ENCODE results near the gene RAB11FIP4.

RAB11FIP4 gene

DNA sequence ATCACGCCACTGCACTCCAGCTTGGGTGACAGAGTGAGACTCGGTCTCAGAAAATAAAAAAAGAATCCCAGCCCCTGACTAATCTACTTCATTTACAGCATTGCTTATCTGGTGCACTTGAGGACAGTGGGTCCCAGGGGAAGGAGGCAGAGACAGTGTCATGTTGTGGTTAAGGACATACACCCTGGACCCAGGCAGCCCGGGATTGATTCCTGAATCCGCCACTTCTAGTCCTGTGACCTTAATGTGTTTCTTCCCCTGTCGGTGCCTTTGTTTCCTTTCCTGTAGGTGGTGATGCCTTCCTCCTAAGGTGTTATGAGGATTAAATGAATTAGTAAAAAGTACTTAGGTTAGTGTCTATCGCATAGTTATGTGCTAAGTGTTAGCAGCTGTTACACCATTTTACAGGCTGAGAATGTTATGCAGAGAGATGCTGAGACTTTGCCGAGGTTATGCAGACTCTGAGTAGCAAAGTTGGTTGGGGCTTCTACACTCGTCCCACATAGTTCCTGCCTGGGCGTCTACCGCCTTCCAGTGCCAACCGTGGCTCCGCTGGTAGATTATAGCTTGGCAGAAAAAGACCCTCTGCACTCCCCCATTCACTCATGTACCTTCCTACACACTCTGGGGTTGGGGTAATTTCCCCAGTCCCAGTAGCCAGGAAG is 74.8 kb downstream of the RAB11FIP4 start:
- no peak for DNase-seq

DNA sequence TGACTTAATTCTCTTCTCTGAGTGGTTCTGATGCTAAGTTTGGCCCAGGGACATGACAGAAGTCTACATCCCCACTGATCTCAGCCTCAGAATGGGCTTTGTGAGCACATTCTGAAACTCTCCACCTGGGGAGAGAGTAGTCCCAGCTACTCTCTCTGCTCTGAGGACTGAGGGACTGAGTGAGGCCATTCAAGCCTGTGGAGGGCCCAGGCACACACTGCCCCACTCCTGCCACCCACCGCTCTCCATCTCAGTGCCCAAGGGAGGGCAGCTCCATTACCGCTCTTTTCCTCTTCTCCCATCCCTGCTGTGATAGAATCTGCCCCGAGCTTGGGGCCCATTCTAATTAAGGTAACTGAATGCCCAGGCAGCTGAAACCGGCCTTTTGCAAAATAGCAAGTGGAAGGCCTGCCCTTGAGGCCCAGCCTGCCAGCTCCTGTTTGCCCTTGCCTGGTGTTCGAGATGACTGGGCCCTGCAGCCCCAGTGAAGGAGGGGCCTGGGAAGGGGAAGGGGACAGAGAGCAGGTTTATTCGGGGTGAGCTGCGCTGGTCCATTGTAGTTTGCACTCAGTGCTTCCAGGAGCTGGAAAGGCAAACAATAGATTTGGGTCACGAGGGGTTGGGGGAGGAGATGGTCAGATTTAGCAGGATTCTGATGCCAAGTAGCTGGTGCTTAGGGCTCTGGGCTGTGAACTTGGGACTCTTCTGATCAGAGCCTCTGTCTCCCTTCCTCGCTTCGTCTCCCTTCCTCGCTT is 76.2 kb downstream of the RAB11FIP4 start:
- DNase-seq: no peak

DNA sequence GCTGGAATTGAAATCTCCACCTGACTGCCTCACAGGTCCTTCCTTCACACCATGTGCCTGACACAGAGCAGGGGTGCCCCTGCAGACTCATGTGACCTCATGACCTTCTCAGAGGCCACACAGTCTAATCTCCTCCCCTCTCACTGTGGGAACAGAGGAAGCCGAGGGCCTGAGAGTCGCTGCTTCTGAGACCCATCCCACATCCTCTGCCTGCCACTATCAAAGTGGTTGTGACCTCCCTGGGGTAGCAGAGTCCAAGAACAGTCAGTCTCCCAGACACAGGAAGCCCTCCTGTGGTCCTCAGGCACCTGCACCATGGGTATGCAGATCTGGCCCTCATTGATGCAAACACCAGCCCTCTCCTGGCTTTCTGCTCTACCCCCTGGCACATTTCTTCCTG is 78.5 kb downstream of the RAB11FIP4 start:
- no peak for DNase-seq

DNA sequence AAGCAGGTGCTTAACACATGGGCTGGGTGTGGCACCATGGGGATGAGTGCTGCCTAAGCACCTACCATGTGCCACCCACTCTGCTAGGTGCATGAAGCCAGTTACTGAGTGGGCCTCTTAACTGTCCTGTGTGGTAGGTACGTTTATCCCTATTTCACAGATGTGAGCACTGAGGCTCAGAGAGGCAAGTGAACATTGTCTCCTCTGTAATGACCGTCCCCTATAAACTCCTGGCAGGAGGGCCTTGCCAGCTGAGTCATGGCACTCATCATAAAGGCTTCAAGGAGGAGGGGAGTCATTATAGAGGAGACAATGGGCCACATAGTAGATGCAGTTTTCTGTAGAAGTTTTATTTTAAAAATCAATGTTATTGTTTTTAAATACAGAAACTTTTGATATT is 79.1 kb downstream of the RAB11FIP4 start:
- no peak for DNase-seq

DNA sequence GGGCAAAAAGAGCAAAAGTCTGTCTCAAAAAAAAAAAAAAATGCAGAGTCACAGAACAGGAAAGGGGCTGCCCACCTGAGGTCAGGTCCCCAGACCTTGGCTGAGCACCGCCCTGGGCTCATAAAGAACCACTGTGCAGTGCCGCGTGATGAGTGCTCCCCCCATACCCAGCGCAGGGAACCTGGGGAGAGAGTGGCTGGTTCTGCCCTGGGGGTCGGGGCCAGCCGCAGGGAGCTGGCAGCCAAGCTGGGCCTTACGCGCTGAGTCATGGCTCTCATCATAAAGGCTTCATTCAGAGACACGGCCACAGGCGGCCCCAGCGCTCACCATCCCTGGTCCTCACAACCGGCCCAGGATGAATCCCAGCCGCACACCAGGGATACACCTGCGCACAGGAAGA is 80.7 kb downstream of the RAB11FIP4 start:
- DNase-seq: no peak

DNA sequence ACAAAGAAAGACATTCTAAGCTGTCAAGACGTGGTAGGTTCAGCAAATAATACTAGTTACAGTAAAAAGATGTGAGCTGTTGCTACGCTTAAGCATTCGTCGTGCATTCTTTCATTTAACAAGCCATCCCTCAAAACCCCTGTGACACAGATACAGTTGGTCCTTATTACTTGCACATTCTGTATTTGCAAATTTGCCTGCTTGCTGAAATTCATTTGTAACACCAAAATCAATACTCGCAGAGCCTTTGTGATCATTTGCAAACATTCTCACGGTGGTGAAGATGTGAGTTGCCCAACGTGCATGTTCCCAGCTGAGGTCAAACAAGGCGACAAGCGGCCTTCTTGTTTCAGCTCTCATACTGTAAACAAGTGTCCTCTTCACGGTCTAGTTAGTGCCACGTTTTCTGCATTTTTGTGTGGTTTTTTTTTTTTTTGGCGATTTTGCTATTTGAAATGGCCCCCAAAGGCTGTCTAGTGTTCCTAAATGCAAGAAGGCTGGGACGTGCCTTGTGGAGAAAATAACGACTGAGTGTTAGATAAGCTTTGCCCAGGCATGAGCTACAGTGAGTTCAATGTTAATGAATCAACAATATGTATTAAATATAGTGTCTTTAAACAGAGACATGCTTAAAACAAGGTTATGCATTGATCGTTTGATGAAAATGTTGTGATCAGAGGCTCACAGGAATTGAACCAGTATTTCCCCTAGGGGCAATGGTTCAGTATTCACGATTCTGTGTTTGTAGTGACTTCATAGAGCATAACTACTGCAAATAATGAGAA is 84.1 kb downstream of the RAB11FIP4 start:
- DNase-seq: no peak

DNA sequence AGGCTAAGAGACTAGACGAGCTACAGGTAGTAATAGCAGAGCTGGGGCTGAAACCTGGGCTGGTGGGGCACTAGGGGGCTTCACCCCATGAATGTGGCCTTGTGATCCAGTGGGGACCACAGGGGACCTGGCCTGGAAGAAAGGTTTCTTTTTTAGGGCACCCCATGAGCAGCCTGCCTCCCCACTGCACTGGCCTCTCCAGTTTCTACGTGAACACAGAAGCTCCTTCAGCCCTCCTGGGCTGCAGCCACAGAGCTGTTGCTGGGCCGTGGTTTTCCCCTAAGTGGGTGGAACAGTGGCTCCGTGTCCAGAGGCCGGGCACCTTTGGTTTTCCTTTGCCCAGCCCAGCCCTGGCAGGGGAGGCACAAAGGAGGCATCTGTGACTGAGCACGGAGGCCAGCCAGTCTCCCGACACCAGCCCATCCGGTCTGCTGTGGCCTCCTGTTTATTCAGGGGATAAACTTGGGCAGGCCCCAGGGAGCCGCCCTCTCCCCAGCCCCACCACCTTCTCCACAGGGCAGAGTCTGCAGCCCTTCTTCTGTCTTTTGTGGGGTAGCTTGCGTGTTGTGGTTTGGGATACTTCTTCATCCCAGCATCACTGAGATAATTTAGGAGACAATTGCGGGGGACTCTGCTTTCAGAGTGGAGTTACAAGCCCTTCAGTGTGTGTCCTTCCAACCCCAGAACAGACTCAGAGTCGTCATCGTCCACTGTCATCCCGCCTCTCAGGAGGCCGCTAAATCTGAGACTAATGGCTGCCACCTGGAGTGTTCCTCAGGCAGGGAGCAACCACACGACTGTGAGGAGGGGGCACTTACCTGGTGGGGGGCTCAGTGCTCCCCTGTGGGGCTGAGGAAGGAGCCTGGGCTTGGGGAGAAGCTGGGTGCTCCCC is 85.3 kb downstream of the RAB11FIP4 start:
- no peak for DNase-seq

DNA sequence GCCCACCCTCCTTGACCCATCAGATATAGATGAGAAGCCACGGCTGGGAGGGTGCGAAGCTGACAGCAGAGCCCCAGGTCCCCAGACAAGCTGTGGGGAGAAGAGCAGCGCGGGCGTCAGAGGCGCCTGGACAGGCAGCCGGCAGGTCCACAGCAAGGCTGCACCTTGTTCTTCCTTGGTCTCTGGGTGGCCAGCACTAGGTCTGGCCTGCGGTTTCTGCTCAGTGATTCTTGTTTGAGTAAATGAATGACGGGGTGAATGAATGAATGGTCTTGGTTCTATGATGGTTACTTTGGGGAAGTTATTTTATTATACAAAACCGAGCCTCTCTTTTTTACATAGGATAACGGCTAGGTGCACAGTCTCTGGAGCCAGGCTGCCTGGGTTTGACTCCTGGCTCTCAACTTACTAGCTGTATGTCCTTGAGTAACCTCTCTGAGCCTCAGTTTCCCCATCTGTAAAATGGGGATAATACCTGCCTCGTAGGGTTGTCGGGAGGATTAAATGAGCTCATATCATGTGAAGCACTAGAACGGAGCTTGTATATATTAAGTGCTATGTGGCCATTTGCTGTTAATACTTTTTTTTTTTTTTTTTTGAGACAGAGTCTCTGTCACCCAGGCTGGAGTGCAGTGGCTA is 86.1 kb downstream of the RAB11FIP4 start:
- DNase-seq: no peak

DNA sequence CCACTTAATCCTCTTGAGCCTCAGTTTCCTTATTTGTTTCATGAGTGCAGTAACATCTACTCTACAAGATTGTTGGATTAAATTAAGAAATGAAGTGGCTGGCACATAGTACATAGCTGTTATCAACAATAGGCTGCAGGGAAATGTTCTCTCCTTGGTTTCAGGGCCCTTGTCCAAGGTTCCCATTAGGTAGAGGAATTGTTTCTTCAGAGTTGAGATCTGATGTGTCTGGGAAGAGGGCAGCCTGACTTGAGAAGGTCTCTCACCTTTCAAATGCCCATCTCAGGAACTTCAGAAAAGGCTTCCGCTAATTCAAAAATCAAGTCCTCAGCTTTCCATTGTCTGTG is 87.6 kb downstream of the RAB11FIP4 start:
- no peak for DNase-seq

DNA sequence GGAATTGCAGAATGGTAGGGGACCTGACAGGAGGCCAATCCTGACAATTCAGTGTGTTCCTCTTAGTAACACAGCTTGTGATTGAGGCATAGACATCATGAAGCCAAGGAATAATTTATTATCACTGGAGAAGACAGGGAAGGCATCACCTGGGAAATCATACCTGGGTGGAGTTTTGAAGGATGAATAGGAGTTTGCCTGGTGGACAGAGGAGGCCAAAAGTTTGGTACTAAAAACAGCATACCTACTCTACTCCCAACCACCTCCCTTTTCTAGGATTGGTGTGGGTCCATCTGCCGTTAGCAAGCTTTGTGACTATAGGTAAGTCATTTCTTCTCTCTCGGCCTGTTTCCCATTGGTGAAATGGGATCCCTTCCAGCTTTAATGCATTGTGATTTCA is 88.0 kb downstream of the RAB11FIP4 start:
- no peak for DNase-seq

DNA sequence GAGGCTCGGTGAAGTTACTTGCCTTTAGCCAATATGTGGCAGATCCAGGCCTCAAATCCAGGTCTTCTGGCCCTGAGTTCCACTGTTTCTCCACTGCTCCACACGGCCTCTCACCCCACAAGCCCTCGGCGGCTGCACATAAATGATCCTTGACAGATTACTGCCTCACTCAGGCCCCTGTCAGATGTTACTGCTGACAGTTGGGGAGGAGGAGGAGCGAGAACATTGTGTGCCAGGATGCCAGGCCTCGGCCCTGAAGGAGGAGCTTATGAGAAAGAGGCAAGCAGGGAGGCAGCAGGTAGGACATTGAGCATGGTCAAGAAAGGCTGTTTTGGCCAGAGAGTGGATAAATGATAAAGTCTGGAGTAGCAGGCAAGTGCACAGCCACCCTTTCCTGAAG is 88.6 kb downstream of the RAB11FIP4 start:
- no peak for DNase-seq

DNA sequence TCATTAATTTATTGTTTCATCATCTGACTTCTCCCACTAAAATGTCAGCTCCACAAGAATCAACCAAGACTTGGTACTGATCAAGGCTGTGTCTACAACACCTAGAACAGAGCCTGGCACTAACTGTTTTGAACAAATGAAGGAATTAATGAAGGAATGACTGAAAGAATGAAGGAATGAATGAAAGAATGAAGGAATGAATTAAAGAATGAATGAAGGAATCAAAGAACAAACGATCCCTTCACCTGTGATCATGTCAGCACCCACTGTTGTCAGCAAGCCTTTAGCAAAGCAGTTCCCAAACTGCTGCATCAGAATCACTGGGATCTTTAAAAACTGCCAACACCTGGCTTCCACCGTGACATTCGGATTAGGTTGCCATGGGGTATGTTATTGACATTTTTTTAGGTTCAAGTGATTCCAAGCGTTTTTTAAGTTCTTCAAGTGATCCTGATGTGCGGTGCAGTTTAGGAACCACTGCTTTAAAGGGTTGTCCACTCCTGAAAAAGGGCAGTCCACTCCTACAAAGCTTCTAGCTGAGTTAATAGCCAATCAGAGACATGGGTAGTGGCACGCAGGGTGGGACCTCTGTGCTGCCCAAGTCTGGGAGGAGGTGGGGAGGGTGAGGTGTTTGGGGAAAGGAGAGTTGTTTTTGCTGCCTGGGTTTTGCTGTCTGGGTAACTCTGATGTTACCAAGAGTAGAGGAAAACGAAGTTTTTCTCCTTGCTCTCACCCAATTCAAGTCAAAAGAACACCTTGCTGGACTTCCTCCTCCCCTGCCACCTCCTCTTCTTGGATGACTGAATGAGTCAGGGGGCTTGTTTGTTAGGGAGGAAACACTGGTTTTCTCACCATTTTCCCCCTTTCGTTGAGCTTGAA is 89.7 kb downstream of the RAB11FIP4 start:
- DNase-seq: no peak

DNA sequence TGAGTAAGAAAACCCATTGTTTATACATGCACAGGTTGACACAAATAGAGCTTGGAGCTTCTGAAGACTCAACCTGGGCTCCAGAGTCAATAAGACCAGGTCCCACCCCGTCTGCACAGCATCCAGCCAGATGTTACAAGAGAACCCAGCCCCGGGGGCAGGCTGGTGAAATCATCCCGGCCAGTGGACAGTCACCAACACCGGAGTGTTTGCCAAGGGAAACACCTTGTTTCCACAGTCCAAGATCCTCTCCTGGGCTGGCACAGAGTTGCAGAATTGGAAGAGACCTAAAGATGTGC is 90.3 kb downstream of the RAB11FIP4 start:
- no peak for DNase-seq

DNA sequence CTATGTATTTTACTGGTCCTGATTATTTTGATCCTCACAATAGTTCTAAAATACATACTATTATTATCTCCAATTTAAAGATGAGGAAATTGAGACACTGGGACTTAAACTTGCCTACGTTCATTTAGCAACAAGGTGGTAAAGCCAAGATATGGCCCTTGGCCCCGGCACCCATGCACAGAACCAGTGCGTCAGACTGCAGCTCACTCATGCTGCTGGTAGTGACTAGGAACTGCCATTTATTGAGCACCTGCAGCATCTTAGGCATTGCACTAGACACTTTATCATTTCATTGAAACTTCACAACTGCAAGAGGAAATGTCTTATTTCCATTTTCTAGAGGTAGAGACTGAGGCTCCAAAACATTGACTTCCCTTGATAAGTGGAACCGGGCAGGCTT is 93.3 kb downstream of the RAB11FIP4 start:
- DNase-seq: no peak

DNA sequence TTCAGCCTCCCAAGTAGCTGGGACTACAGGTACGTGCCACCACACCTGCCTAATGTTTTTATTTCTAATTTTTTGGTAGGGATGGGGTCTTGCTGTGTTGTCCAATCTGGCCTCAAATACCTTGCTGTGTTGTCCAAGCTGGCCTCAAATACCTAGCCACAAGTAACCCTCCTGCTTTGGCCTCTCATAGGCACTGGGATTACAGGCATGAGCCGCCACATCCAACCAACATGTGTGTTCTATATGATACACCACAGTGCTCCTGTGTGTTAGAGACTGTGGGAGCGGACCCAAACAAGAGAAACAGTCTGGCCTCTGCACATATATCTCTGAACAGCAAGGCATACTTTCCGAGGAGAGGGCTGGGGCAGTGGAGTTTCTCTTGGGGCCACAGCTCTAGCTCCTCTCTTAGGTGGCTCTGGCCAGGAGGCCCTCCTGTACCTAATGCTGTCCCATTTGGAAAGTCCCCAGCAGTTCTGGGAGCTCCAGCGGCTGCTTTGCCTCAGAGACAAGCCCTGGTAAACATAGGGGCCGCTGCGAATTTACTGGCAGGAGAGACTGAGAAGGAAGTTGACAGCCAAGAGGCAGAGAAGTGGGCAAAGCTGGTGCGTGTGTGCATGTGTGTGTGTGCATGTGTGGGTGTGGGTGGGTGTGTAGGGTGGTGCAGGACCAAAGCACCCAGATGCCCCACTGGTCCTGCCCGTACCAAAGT is 95.0 kb downstream of the RAB11FIP4 start:
- DNase-seq: no peak

DNA sequence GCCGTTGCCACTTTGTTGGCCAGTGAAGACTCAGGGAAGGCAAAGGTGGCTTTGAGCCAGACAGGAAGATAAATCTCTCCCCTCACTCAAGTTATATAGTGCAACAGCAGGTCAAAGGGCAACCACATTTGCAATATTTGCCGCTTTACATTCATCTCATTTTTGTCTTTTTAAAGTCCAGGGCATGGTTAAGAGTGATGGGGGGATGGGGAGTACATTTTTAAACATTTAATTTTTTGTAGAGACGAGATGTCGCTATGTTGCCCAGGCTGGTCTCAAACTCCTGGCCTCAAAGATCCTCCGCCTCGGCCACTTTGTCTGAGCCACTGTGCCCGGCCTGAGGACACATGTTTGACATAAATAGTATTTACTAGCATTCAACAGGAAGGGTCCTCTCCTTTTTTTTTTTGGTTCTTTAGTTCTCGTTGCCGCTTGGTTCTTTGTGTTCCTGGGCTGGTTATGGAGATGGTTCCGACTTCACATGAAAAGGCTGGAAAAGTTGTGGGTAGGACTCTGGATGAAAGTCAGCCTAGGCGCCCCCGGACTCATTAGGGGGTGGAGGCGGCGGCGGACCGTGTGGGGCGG is 95.7 kb downstream of the RAB11FIP4 start:
- no peak for DNase-seq

DNA sequence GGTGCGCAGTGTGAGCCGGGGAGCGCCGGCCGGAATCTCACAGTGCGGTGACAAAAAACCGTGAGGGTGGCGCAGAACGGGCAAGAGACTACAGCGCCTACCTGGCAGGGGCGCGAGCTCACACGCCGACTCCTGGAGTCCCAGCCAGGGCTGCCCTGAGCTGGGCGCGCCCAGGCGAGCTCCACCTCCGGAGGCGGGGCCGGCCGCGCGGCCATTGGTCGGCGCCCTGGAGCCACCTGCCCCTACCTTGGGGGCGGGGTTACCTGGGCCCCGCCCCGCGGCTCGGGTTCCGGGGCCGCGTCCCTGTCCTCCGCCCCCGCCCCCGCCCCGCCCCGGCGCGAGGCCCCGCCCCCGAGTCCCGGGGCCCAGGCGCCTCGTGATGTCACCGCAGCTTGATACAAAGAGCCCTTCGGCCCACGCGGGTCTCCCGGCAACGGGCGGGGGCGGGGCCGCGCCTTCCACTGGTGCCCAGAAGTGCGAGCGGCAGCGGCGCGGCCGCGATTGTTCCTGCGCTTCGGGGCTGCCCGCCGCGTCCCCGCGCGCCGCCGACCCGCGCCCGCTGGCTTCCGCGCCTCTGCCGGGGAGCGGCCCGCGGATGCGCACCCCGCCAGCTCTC is 96.3 kb downstream of the RAB11FIP4 start:
- DNase-seq: peak; percentile 33

DNA sequence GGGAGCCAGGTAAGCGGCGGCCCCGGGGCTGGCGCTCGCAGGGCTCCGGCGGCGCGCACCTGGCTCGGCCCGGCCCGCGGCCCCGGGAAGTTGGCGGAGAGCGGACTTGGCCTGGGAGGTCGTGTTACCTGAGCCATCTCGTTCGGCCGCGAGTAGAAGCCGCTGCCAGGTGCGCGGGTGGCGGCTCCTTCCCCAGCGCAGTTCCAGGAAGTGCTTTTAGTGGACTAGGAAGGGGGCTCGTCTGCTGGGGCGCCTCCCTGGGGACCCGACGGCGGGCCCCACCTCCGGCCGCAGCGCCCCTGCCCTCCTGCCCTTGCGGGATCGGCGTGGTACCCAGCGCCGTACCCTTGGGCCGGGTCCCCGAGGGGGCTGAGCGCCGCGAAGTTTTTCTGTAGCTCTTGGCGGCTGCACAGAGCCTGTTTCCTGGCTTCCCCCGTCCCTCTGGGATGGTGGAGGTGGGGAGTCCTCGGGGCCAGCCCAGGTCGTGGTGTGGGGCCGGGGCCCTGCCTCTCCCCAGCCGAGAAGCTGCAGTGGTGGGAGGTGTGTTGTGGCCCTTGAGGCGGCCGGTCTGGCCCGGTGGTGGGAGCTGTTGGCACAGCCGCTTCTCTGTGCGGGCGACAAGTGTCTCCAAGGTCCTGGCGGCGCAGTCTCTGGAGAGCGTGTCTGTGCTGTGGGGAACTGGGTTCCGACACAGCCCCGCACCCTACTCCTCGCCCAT is 96.9 kb downstream of the RAB11FIP4 start:
- no peak for DNase-seq

DNA sequence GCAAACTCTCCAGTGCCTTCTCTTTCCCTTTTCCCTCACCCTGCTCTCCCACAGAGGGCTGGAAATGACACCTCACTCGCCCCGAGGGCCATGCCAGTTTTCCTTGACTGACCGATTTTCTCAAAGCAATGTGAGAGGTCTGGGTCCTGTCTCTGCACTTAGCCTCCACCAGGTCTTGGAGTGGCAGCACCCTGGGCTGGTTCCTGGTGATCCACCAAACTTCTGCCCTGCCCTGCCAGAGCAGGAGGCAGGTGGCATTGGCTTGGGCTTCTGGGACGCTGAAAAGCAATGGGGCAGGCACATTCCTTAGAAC is 97.5 kb downstream of the RAB11FIP4 start:
- no peak for DNase-seq

Measured in NCI-H524 treated with DMSO at 0.1 percent for 48 hours (cell line).